Duodenal mucosa (tissue), 2 donors: ENCODE measurements around the gene EBF3.

Experiments used
- H3K27ac ChIP-seq: one replicate; pipeline ENCODE4 v1.7.0; 2013; ENCODE audit warnings: low read depth, low read length
- H3K27me3 ChIP-seq, 2 donors: one replicate each; pipeline ENCODE4 v1.7.0; 2013; ENCODE audit warnings: low read length in 2 of 2, control low read depth in 1 of 2; ENCODE audit not compliant: insufficient read depth in 2 of 2, control insufficient read depth in 1 of 2
- H3K36me3 ChIP-seq, 2 donors: one replicate each; pipeline ENCODE4 v1.7.0; 2013; ENCODE audit warnings: low read length in 2 of 2, control low read depth in 1 of 2; ENCODE audit not compliant: insufficient read depth in 2 of 2, control insufficient read depth in 1 of 2
- H3K4me1 ChIP-seq, 2 donors: one replicate each; pipeline ENCODE4 v1.7.0; 2013; ENCODE audit warnings: low read length in 2 of 2, control low read depth in 1 of 2; ENCODE audit not compliant: insufficient read depth in 2 of 2, control insufficient read depth in 1 of 2
- H3K4me3 ChIP-seq, 2 donors: one replicate each; pipeline ENCODE4 v1.7.0; 2013; ENCODE audit warnings: low read length in 2 of 2, low read depth in 1 of 2
- H3K9ac ChIP-seq, 2 donors: one replicate each; pipeline ENCODE4 v1.7.0; 2013; ENCODE audit warnings: low read length in 2 of 2, low read depth in 1 of 2
- H3K9me3 ChIP-seq, 2 donors: one replicate each; pipeline ENCODE4 v1.7.0; 2013; ENCODE audit warnings: low read length in 2 of 2, control low read depth in 1 of 2; ENCODE audit not compliant: control insufficient read depth in 1 of 2

EBF3 gene

GRCh38 chr10:129959544-129960480 lies 4.3 kb downstream of the EBF3 start:
- Histone ChIP-seq H3K36me3 (no peaks in the 10 kb centered on the region), H3K27me3 (peaks cover 78 to 82% of the 10 kb centered on the region in 2 donors), H3K9me3 (no peaks in the 10 kb centered on the region), H3K9ac (no peak overlapping the region), H3K4me1 (peaks cover 3 to 5% of the 10 kb centered on the region in 2 donors), H3K4me3 (no peak overlapping the region), H3K27ac (no peak overlapping the region)

DNA sequence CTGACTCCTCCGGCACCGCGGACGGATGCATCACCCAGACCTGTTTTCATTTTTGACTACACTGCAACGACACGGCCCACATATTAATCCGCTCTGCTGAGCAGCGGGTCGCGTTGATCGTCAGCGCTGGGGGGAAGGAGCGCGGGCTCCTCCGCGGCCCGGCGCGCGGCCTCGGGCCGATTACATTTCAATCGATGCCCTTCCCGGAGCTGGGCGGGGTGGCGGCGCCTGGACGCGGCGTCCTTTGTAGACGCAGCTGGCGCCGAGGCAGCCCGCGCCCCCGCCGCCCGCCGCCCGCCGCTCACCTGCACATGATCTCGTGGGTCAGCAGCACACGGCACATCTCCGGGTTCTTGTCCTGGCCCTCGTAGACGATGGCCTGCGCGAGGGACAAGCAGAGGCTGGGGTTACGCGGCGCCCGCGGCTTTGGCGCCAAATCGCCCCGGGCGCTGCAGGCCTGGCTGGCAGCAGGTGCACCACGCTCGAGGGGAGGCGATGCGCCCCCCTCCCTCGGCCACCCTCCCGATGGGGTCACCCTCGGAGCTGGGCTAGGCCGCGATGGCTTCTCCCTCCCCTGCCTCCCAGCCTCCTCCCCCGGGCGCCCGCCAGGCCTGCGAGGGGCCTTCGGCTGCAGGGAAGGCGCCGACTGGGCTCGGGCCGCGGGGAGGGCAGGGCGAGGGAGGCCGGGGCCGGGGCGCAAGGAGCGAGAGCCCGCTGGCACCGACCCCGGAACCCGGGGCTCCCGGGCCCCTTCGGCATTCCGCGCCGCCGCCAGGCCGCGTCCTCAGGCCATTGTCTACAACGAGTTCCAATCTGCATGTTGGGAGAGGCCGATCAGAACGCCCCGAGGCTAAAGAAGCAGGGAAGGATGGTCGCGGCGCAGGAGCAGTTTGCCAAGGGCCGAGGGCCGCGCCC lies 5.2 kb downstream of the EBF3 start:
- Histone ChIP-seq H3K36me3 (no peaks in the 10 kb centered on the region), H3K9me3 (no peaks in the 10 kb centered on the region), H3K4me1 (peaks cover 3 to 5% of the 10 kb centered on the region in 2 donors), H3K4me3 (no peak overlapping the region), H3K27ac (no peak overlapping the region), H3K9ac (no peak overlapping the region), H3K27me3 (peaks cover 75 to 86% of the 10 kb centered on the region in 2 donors)

DNA sequence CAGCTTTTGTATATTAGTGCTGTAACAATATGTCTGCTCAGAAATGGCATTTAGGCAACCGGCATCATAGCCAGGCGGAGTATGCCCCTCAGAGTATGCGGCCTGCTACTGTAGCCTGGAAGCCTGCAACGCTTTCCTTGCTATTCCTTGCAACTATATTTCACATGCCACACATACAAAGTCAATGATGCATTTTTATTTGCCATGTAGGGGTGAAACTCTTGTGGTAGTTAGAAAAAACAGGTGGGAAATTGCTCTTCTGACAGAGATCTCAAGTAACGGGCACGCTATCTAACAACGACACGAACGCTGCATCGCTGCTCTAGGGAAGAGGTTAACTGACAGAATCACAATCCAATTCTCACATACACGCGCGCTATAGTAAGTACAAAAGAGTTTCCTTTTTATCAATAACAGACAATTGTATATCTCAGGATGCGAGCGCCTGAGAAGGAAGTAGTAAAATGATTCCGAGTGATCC lies 5.9 kb downstream of the EBF3 start:
- Histone ChIP-seq H3K27ac (no peak overlapping the region), H3K9ac (no peak overlapping the region), H3K9me3 (no peaks in the 10 kb centered on the region), H3K4me1 (peaks cover 3 to 5% of the 10 kb centered on the region in 2 donors), H3K4me3 (no peak overlapping the region), H3K36me3 (no peaks in the 10 kb centered on the region), H3K27me3 (peaks cover 81 to 90% of the 10 kb centered on the region in 2 donors)

GRCh38 chr10:129956876-129957673 lies 7.0 kb downstream of the EBF3 start:
- Histone ChIP-seq H3K27ac (no peak overlapping the region), H3K4me1 (no peaks in the 10 kb centered on the region), H3K27me3 (peaks cover 70 to 80% of the 10 kb centered on the region in 2 donors), H3K9ac (no peak overlapping the region), H3K9me3 (no peaks in the 10 kb centered on the region), H3K36me3 (no peaks in the 10 kb centered on the region), H3K4me3 (no peak overlapping the region)

DNA sequence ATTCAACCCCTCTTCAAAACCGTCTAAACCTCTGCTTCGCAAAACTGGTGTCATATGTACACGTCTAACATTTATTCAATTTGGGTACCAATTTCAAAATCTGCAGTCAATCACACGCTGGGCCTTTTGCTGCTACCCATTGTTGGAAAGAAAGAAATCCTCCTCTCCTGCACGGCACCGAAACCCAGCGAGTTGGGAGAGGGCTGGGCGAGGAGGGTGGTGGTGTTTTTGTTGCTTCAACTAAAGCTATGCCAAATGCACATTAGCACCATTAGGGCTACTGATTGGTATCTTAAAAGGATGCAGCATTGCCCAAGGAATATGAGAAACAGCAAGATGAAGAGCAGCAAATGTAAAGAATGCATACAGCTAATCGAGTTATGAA lies 7.8 kb downstream of the EBF3 start:
- Histone ChIP-seq H3K9me3 (no peaks in the 10 kb centered on the region), H3K9ac (no peak overlapping the region), H3K4me3 (no peak overlapping the region), H3K36me3 (no peaks in the 10 kb centered on the region), H3K27me3 (peaks cover 68 to 78% of the 10 kb centered on the region in 2 donors), H3K27ac (no peak overlapping the region), H3K4me1 (no peaks in the 10 kb centered on the region)

DNA sequence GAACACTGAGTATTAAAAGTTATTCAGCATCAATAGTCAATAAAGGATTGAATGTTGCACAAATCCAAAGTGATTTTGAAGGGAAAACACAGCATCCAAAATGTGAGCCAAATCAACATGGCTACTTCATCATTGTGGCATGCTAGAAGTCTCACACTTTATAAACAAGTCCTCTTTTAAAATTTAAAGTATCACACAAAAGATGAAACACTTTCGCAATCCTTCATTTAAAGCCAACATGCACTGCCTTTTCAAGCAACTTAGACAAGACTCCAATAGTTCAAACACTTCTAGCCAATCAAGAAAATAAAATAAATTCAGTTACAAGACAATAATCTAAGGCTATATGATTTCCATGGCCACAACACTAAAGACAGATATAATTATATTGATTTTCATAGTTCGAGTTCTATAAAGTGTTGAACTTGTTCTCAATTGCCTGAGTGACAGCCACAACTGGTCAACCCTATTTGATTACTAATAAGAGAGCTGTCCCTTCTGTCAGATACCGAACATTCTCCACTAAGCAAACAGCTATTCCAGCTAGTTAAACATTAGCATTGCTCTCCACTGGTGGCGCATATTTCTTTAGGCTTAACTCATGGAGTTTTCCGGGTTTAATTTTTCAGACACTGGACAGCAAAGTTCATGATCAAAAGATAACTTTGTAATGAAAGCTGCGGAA lies 8.3 kb downstream of the EBF3 start:
- H3K4me1 ChIP-seq: no peaks in the 10 kb centered on the region
- no peak overlapping the region for H3K4me3 ChIP-seq
- H3K27me3 ChIP-seq: peaks cover 67 to 74% of the 10 kb centered on the region in 2 donors
- H3K27ac ChIP-seq: no peak overlapping the region
- no peak overlapping the region for H3K9ac ChIP-seq
- no peaks in the 10 kb centered on the region for H3K36me3 ChIP-seq
- no peaks in the 10 kb centered on the region for H3K9me3 ChIP-seq

- Histone ChIP-seq H3K4me1 (no peaks in the 10 kb centered on the region), H3K9me3 (no peaks in the 10 kb centered on the region)
These were observed 9.4 kb downstream of the EBF3 start for GRCh38 chr10:129954492-129955315.

DNA sequence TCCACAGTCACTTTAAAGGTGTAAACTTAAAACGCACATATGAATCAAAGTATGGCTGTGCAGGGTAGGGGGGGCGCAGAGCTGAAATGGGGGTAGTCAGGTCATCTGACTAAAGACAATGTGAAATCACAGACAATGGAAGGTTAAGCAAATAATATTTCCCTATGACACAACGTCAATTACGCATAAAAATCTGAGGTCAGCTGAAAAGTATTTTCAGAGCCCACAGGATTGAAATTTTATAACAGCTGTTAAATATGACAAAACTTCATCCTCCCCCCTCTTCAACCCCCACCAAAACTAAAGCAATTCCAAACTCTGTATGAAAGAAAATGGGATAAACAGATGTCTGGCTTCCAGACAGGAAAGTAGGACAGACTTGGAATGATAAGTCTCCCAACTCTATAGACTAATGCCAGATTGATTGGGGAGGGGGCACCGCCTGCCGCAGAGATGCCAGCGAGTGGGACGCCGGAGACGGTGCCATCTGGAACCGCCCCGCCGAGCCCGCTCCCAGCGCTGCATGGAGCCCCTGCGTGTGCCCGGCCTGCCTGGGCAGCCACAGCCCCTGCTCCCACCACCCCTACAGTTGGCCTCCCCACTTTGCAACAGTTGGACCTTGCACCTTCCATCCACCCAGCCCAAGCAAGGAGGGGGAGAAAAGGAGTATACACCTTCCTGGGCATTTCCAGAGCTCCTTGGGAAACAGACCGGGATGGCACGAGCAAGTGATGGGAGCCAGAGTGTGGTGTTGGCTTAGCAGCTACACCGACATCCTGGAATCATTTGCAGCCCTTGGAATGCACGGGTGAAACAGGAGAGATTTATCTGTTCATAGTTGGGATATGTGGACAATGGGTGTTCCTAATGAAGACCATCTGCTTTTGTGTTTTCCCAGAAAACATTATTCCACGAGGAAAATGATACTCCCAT lies 10.7 kb downstream of the EBF3 start:
- no peak overlapping the region for H3K9ac ChIP-seq
- H3K36me3 ChIP-seq: no peaks in the 10 kb centered on the region
- no peaks in the 10 kb centered on the region for H3K9me3 ChIP-seq
- H3K4me3 ChIP-seq: no peak overlapping the region
- H3K4me1 ChIP-seq: no peaks in the 10 kb centered on the region
- H3K27me3 ChIP-seq: peaks cover 46 to 55% of the 10 kb centered on the region in 2 donors
- H3K27ac ChIP-seq: no peak overlapping the region

More at GRCh38 chr10:129954492-129955315, 9.4 kb downstream of the EBF3 start:
- Histone ChIP-seq H3K36me3 (no peaks in the 10 kb centered on the region), H3K4me3 (no peak overlapping the region), H3K27me3 (peaks cover 56 to 66% of the 10 kb centered on the region in 2 donors), H3K27ac (no peak overlapping the region), H3K9ac (no peak overlapping the region)
